Measurements from ENCODE around the gene LY6G6C.

The LY6G6C gene

DNA sequence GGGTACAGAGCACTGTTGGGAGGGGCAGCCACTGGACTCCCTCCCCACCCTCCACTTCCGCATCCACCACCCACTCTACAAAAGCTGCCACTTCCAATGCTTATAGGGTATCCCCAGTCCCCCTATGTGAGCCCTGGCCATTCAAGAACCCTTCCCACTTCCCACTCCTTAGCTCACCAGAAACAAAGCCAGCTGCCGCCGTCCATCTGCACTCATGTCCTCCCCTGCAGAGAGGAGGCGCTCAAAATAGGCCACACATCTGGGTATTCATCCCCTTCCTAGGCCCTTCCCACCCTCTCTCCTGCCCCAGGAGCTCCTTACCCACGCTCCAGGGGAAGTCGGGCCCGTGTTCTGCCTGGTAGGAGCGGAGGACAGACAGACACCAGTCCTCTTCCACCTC is 34.2 kb downstream of the LY6G6C start (continued):
- TF ChIP-seq, protein P1, sequence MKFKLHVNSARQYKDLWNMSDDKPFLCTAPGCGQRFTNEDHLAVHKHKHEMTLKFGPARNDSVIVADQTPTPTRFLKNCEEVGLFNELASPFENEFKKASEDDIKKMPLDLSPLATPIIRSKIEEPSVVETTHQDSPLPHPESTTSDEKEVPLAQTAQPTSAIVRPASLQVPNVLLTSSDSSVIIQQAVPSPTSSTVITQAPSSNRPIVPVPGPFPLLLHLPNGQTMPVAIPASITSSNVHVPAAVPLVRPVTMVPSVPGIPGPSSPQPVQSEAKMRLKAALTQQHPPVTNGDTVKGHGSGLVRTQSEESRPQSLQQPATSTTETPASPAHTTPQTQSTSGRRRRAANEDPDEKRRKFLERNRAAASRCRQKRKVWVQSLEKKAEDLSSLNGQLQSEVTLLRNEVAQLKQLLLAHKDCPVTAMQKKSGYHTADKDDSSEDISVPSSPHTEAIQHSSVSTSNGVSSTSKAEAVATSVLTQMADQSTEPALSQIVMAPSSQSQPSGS (tag by site-specific recombination; IDR thresholded peaks at IDR 0.05; ENCODE audit: low read depth) = no peak
- TF ChIP-seq ZNF266 (tag by site-specific recombination; IDR thresholded peaks at IDR 0.05; ENCODE audit: low read depth) = no peak
- no peak for TF ChIP-seq ZNF596 (tag by site-specific recombination; IDR thresholded peaks at IDR 0.05)
- TF ChIP-seq ZNF791 (tag by site-specific recombination; IDR thresholded peaks at IDR 0.05) = no peak
- no peak for TF ChIP-seq ZNF692 (tag by site-specific recombination; IDR thresholded peaks at IDR 0.05)

DNA sequence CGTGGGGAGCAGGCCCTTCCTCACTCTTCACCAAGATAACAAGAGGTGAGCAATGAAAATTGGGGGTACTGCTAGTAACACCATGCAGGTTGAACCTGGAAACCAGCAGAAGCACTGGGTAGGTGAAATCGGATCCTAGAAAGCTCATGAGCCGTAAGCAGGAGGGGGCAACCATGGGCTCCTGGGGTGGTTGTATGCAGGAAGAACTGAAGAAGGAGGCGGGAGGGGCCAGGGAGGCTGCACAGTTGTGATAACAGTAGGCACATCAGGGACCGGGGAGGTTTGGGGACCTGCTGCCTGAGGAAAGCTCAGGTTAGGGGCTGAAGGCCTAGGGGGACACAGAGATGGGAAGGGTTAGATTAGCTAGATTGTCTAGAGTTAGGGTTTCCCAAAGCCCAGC is 35.1 kb downstream of the LY6G6C start:
- Histone ChIP-seq H3K9me3 (ENCODE audit: control insufficient read depth, insufficient read depth, low read depth, low read length) (no peaks in the 10 kb centered on the region), H3K4me3 (ENCODE audit: low read depth, low read length) (no peak overlapping the region), H3K27ac (ENCODE audit: extremely low read depth, low read depth, low read length) (no peak overlapping the region), H3K36me3 (ENCODE audit: control insufficient read depth in 2 of 2, insufficient read depth in 1 of 2, low read length in 2 of 2) (peaks cover 0 to 54% of the 10 kb centered on the region in 2 experiments; a peak in 1 of 3 replicates), H3K4me1 (ENCODE audit: control insufficient read depth, insufficient read depth, low read length) (no peaks in the 10 kb centered on the region)
- CTCF ChIA-PET = interaction anchor here (0.6 to 1.2 kb wide), 3 partner anchors 83 to 364 kb away, joined by 3 to 10 read pairs (median 3); no protein-coding TSS in a partner anchor
- TF ChIP-seq KLF7 (tag by site-specific recombination; IDR thresholded peaks at IDR 0.05; ENCODE audit: borderline replicate concordance) (no peak), ZBTB48 (tag by site-specific recombination; IDR thresholded peaks at IDR 0.05) (0 out of 2 replicates have a peak, but pooled peaks have one; percentile 53)
- POLR2A ChIA-PET = interaction anchor here (0.6 to 1.4 kb wide), 2 partner anchors 141 to 164 kb away, joined by 4 read pairs; partner anchors contain the start of gene HSPA1B

GRCh38 chr6:31683591-31683990 is 38.0 kb downstream of the LY6G6C start:
- no peaks in the 10 kb centered on the region; the same call in 1 of the 2 replicates for H3K4me1 ChIP-seq (ENCODE audit: control insufficient read depth, insufficient read depth, low read length)
- no peak overlapping the region for H3K27ac ChIP-seq (ENCODE audit: extremely low read depth, low read depth, low read length)
- no peak overlapping the region for H3K4me3 ChIP-seq (ENCODE audit: low read depth, low read length)
- peaks cover 0 to 31% of the 10 kb centered on the region in 2 experiments; a peak in 1 of 3 replicates for H3K36me3 ChIP-seq (ENCODE audit: control insufficient read depth in 2 of 2, insufficient read depth in 1 of 2, low read length in 2 of 2)
- ChIA-PET POLR2A (interaction anchor here (1.3 to 2.0 kb wide), 4 partner anchors 10 to 144 kb away, joined by 3 to 10 read pairs (median 5); partner anchors contain the start of genes ABHD16A, HSPA1B and LSM2), CTCF (interaction anchor here (0.6 to 0.7 kb wide), 2 partner anchors 9 to 11 kb away, joined by 3 read pairs; no protein-coding TSS in a partner anchor)
- H3K9me3 ChIP-seq (ENCODE audit: control insufficient read depth, insufficient read depth, low read depth, low read length) = no peaks in the 10 kb centered on the region
- TF ChIP-seq ZNF560 (tag by site-specific recombination; IDR thresholded peaks at IDR 0.05; ENCODE audit: borderline replicate concordance) = no peak
- TF ChIP-seq MZF1 (tag by site-specific recombination; IDR thresholded peaks at IDR 0.05; ENCODE audit: borderline replicate concordance) = no peak
- no peak for TF ChIP-seq ZNF776 (tag by site-specific recombination; IDR thresholded peaks at IDR 0.05; ENCODE audit: borderline replicate concordance)
- no peak for TF ChIP-seq ZBTB8A (tag by site-specific recombination; IDR thresholded peaks at IDR 0.05)
- no peak for TF ChIP-seq ZNF174 (tag by site-specific recombination; IDR thresholded peaks at IDR 0.05)
- TF ChIP-seq KLF16 (tag by site-specific recombination; IDR thresholded peaks at IDR 0.05) = no peak
- TF ChIP-seq YY2 (tag by site-specific recombination; IDR thresholded peaks at IDR 0.05) = no peak
- TF ChIP-seq, protein P2, sequence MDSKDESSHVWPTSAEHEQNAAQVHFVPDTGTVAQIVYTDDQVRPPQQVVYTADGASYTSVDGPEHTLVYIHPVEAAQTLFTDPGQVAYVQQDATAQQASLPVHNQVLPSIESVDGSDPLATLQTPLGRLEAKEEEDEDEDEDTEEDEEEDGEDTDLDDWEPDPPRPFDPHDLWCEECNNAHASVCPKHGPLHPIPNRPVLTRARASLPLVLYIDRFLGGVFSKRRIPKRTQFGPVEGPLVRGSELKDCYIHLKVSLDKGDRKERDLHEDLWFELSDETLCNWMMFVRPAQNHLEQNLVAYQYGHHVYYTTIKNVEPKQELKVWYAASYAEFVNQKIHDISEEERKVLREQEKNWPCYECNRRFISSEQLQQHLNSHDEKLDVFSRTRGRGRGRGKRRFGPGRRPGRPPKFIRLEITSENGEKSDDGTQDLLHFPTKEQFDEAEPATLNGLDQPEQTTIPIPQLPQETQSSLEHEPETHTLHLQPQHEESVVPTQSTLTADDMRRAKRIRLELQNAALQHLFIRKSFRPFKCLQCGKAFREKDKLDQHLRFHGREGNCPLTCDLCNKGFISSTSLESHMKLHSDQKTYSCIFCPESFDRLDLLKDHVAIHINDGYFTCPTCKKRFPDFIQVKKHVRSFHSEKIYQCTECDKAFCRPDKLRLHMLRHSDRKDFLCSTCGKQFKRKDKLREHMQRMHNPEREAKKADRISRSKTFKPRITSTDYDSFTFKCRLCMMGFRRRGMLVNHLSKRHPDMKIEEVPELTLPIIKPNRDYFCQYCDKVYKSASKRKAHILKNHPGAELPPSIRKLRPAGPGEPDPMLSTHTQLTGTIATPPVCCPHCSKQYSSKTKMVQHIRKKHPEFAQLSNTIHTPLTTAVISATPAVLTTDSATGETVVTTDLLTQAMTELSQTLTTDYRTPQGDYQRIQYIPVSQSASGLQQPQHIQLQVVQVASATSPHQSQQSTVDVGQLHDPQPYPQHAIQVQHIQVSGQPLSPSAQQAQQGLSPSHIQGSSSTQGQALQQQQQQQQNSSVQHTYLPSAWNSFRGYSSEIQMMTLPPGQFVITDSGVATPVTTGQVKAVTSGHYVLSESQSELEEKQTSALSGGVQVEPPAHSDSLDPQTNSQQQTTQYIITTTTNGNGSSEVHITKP (tag by site-specific recombination; IDR thresholded peaks at IDR 0.05) = no peak
- TF ChIP-seq, protein P3, sequence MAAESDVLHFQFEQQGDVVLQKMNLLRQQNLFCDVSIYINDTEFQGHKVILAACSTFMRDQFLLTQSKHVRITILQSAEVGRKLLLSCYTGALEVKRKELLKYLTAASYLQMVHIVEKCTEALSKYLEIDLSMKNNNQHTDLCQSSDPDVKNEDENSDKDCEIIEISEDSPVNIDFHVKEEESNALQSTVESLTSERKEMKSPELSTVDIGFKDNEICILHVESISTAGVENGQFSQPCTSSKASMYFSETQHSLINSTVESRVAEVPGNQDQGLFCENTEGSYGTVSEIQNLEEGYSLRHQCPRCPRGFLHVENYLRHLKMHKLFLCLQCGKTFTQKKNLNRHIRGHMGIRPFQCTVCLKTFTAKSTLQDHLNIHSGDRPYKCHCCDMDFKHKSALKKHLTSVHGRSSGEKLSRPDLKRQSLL (tag by site-specific recombination; IDR thresholded peaks at IDR 0.05) = no peak
- TF ChIP-seq ZNF114 (tag by site-specific recombination; IDR thresholded peaks at IDR 0.05) = no peak
- TF ChIP-seq, protein P4, sequence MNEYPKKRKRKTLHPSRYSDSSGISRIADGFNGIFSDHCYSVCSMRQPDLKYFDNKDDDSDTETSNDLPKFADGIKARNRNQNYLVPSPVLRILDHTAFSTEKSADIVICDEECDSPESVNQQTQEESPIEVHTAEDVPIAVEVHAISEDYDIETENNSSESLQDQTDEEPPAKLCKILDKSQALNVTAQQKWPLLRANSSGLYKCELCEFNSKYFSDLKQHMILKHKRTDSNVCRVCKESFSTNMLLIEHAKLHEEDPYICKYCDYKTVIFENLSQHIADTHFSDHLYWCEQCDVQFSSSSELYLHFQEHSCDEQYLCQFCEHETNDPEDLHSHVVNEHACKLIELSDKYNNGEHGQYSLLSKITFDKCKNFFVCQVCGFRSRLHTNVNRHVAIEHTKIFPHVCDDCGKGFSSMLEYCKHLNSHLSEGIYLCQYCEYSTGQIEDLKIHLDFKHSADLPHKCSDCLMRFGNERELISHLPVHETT (tag by site-specific recombination; IDR thresholded peaks at IDR 0.05) = no peak
